GM23248 (cell line): ENCODE measurements around the gene MYH9. TPM values are rescaled to one million over a fixed set of nuclear protein-coding genes. Genes with fewer than 3 reads are reported as not detected.

Source experiments
- DNase-seq: peaks from one replicate; pipeline ENCODE4 v3.0.0-alpha.2; 2015
- H2AFZ ChIP-seq: fragments of 200-600 bp; sonication (generic); 2 replicates; pipeline ENCODE4 v1.6.1; 2016; ENCODE audit warnings: antibody characterized with exemption
- H3F3A ChIP-seq: fragments of 200-600 bp; sonication (generic); 2 replicates; pipeline ENCODE4 v1.6.1; 2016; ENCODE audit warnings: mild to moderate bottlenecking, antibody characterized with exemption, mixed run types; ENCODE audit not compliant: insufficient read depth
- H3K27ac ChIP-seq: fragments of 200-600 bp; sonication (generic); 2 replicates; pipeline ENCODE4 v1.5.1; 2016; ENCODE audit warnings: mild to moderate bottlenecking
- H3K27me3 ChIP-seq: fragments of 200-600 bp; sonication (generic); replicated peaks from 2 replicates; pipeline ENCODE4 v1.6.1; 2016; ENCODE audit warnings: mild to moderate bottlenecking; ENCODE audit not compliant: insufficient read depth
- H3K36me3 ChIP-seq: fragments of 200-600 bp; sonication (generic); 2 replicates; pipeline ENCODE4 v1.6.1; 2016; ENCODE audit warnings: low read depth, mild to moderate bottlenecking
- H3K4me1 ChIP-seq: fragments of 200-600 bp; sonication (generic); 2 replicates; pipeline ENCODE4 v1.6.1; 2016; ENCODE audit warnings: mild to moderate bottlenecking; ENCODE audit not compliant: insufficient read depth
- H3K4me2 ChIP-seq: fragments of 200-600 bp; sonication (generic); one replicate; pipeline ENCODE4 v1.6.1; 2016; ENCODE audit warnings: mild to moderate bottlenecking; ENCODE audit not compliant: unreplicated experiment
- H3K4me3 ChIP-seq: fragments of 200-600 bp; sonication (generic); 2 replicates; pipeline ENCODE4 v1.5.1; 2016; ENCODE audit warnings: mild to moderate bottlenecking
- H3K79me2 ChIP-seq: fragments of 200-600 bp; sonication (generic); 2 replicates; pipeline ENCODE4 v1.6.1; 2016; ENCODE audit warnings: mild to moderate bottlenecking; ENCODE audit not compliant: insufficient read depth
- H3K9ac ChIP-seq: fragments of 200-600 bp; sonication (generic); 2 replicates; pipeline ENCODE4 v1.6.1; 2016; ENCODE audit warnings: mild to moderate bottlenecking
- H3K9me2 ChIP-seq: fragments of 200-600 bp; sonication (generic); 2 replicates; pipeline ENCODE4 v1.6.1; 2016; ENCODE audit warnings: mixed run types, mild to moderate bottlenecking, moderate library complexity; ENCODE audit not compliant: insufficient read depth
- H3K9me3 ChIP-seq: fragments of 200-600 bp; sonication (generic); one replicate; pipeline ENCODE4 v1.6.1; 2017; ENCODE audit warnings: low read depth
- H4K20me1 ChIP-seq: fragments of 200-600 bp; sonication (generic); 2 replicates; pipeline ENCODE4 v1.6.0; 2016; ENCODE audit not compliant: insufficient read depth
- EZH2 ChIP-seq: fragments of 200-600 bp; sonication (generic); IDR thresholded peaks from 2 replicates; pipeline ENCODE4 v1.6.1; 2018; ENCODE audit warnings: antibody characterized with exemption, mild to moderate bottlenecking; ENCODE audit not compliant: insufficient read depth, poor library complexity, severe bottlenecking
- EZH2phosphoT487 ChIP-seq: fragments of 200-600 bp; sonication (generic); IDR thresholded peaks from 2 replicates; pipeline ENCODE4 v1.6.1; 2018; ENCODE audit warnings: antibody characterized with exemption, moderate library complexity, mild to moderate bottlenecking, low read depth; ENCODE audit not compliant: insufficient read depth
- WGBS, 2 experiments: methylation state at CpG; one replicate each; pipeline ENCODE4 v1.1.6; 2015 to 2017; ENCODE audit warnings: low lambda C conversion rate in 2 of 2, low coverage in 1 of 2; ENCODE audit errors: missing lambda C conversion rate in 2 of 2; 5-methylcytosine and 5-hydroxymethylcytosine counted together
- in situ Hi-C: fragments of 300-500 bp; cut with MboI; formaldehyde crosslinking; loops from 2 replicates; pipeline ENCODE4 v1.15.0; 2020
- polyA plus RNA-seq: library from polyadenylated mRNA; unstranded; fragments of >200 nt; fragmentation: Nextera tagmentation; extraction: Ambion mirVana; gene quantifications from 2 replicates; pipeline ENCODE4 v1.2.1, GENCODE V29; 2016
- total RNA-seq: library from RNA; depleted of rRNA; stranded (reverse); fragments of >200 nt; shearing (Covaris generic); gene quantifications from 2 replicates; pipeline ENCODE4 v1.2.3, GENCODE V29; 2014

Gene MYH9
- total and polyA plus RNA-seq, 2 experiments from 2014 or later: 287 to 420 TPM

GRCh38 chr22:36281781-36282327 lies 105.9 kb downstream of the MYH9 start:
- Histone ChIP-seq H3K27me3 (no peaks in the 10 kb centered on the region), H3K79me2 (0 out of 2 replicates have a peak, but pooled peaks cover 6% of the 10 kb centered on the region), H3K4me2 (no peak overlapping the region), H3F3A (peaks cover 72% of the 10 kb centered on the region), H3K27ac (no peak overlapping the region), H3K9me3 (no peaks in the 10 kb centered on the region), H3K9me2 (no peaks in the 10 kb centered on the region), H3K4me1 (no peaks in the 10 kb centered on the region), H2AFZ (no peak overlapping the region), H3K9ac (no peak overlapping the region), H3K36me3 (peaks cover 68% of the 10 kb centered on the region), H4K20me1 (no peaks in the 10 kb centered on the region), H3K4me3 (no peak overlapping the region)
- DNase-seq: no peak
- WGBS, 2 experiments: 91 to 95% methylated on average over 14 of the region's 14 CpGs
- in situ Hi-C loops: no loop called here
- no peak for TF ChIP-seq EZH2phosphoT487
- no peak for TF ChIP-seq EZH2

- no peaks in the 10 kb centered on the region for H4K20me1 ChIP-seq
- in situ Hi-C loops: no loop called here
- no peaks in the 10 kb centered on the region for H3K4me1 ChIP-seq
- WGBS, 2 experiments: 57 to 65% methylated on average over 8 of the region's 8 CpGs
- no peak overlapping the region for H3K9ac ChIP-seq
- H3K36me3 ChIP-seq: peaks cover 56% of the 10 kb centered on the region
- no peak overlapping the region for H2AFZ ChIP-seq
- DNase-seq: no peak
- H3K4me2 ChIP-seq: no peak overlapping the region
- no peak overlapping the region for H3K4me3 ChIP-seq
- no peak overlapping the region for H3K27ac ChIP-seq
- no peaks in the 10 kb centered on the region for H3K9me2 ChIP-seq
- TF ChIP-seq EZH2: no peak
- H3K27me3 ChIP-seq: no peaks in the 10 kb centered on the region
- H3F3A ChIP-seq: peaks cover 63% of the 10 kb centered on the region
- no peaks in the 10 kb centered on the region for H3K79me2 ChIP-seq
- no peaks in the 10 kb centered on the region for H3K9me3 ChIP-seq
Measured at GRCh38 chr22:36280379-36280778, 107.4 kb downstream of the MYH9 start.

DNA sequence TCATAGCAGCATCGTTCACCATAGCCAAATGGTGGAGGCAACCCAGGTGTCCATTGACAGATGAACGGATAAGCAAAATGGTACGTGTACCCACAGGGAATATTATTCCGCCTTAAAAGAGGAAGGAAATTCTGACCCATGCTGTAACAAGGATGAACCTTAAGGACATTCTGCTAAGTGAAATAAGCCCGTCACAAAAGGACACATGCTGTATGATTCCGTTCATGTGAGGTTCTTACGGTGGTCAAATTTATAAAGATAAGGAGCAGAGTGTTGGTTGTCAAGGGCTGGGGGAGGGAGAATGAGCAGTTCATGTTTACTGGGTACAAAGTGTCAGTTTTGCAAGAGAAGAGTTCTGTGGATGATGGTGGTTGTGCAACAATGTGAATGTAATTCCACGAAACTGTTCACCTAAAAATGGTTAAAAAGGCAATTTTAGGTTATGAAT lies 108.5 kb downstream of the MYH9 start:
- Histone ChIP-seq H3K9me3 (no peaks in the 10 kb centered on the region), H3K9me2 (no peaks in the 10 kb centered on the region), H3K79me2 (no peaks in the 10 kb centered on the region), H3K36me3 (peaks cover 44% of the 10 kb centered on the region), H3K27ac (no peak overlapping the region), H4K20me1 (no peaks in the 10 kb centered on the region), H3F3A (peaks cover 57% of the 10 kb centered on the region), H3K4me2 (no peak overlapping the region), H3K9ac (no peak overlapping the region), H3K4me1 (no peaks in the 10 kb centered on the region), H2AFZ (no peak overlapping the region), H3K4me3 (no peak overlapping the region), H3K27me3 (no peaks in the 10 kb centered on the region)
- TF ChIP-seq EZH2phosphoT487 (no peak), EZH2 (no peak)
- 88 to 91% methylated on average over 8 of the region's 8 CpGs for WGBS, 2 experiments
- DNase-seq: no peak
- in situ Hi-C loops: no loop called here

DNA sequence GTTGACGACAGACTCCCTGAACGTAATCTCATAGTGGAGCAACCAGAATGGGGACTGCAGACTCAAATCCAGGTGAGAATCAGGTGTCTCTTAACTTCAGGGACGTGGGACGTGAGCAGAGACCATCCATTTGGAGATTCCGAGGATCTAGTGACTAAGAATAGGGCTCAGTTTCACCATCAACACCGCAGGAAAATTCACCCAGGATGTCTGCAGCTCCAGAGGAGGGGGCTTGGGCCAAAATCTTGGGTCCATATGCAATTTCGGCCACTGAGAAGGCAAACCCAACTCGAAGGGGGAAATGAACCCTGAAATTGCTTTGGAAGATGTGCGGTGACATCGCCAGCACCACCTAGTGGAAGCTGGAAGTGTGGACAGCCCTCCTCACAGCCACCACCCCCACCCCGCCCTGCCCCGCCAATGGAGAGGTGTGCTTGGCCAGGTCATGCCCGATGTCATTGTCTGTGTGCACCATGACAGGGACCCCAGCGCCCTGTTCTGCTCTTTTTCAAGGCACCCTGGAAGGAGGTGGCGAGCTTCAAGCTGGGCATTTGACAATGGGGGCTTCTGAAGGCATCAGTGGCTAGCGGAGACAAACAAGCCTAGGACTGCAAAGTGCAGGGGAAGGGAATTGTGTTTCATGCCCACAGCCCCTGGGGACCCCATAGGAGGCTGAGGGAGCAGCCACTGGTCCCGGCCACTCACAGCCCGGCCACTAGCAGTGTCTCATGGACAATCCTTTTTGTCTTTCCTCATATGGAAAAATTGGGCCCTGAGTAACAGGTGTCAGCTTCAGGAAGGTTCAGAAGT lies 110.1 kb downstream of the MYH9 start:
- H3K9me3 ChIP-seq: no peaks in the 10 kb centered on the region
- H3K4me2 ChIP-seq: no peak overlapping the region
- no peak for TF ChIP-seq EZH2
- no peak for TF ChIP-seq EZH2phosphoT487
- peaks cover 34% of the 10 kb centered on the region for H3K36me3 ChIP-seq
- 39 to 40% methylated on average over 17 to 18 of the region's 18 CpGs for WGBS, 2 experiments
- no peaks in the 10 kb centered on the region for H3K27me3 ChIP-seq
- H4K20me1 ChIP-seq: no peaks in the 10 kb centered on the region
- H3F3A ChIP-seq: peaks cover 49% of the 10 kb centered on the region
- no peak overlapping the region for H3K27ac ChIP-seq
- H3K4me1 ChIP-seq: no peaks in the 10 kb centered on the region
- H3K9me2 ChIP-seq: no peaks in the 10 kb centered on the region
- H3K4me3 ChIP-seq: no peak overlapping the region
- H3K9ac ChIP-seq: no peak overlapping the region
- H3K79me2 ChIP-seq: no peaks in the 10 kb centered on the region
- H2AFZ ChIP-seq: no peak overlapping the region
- in situ Hi-C loops: no loop called here
- peak; percentile 74 for DNase-seq
